ENCODE measurements around the gene ELFN2.

The ELFN2 gene

GRCh38 chr22:37358917-37359316 lies 68.4 kb downstream of the ELFN2 start:
- no peak overlapping the region for H3K4me3 ChIP-seq (ENCODE audit: low read depth, low read length)
- TF ChIP-seq CTCF (IDR thresholded peaks at IDR 0.05; ENCODE audit: low read depth, low read length, missing control alignments) = no peak
- peaks cover under 1% of the 10 kb centered on the region for H3K27me3 ChIP-seq (replicated peaks)
- H3K27ac ChIP-seq = no peak overlapping the region
- no peaks in the 10 kb centered on the region for H3K36me3 ChIP-seq (replicated peaks)
- no peak for DNase-seq
- in situ Hi-C loops (cut with HindIII; ENCODE audit: low pct_ligation_motif_present, low sequenced_read_pairs) = no loop called here

GRCh38 chr22:37358386-37358785 lies 68.9 kb downstream of the ELFN2 start:
- no peak for DNase-seq
- H3K4me3 ChIP-seq (ENCODE audit: low read depth, low read length) = no peak overlapping the region
- in situ Hi-C loops (cut with HindIII; ENCODE audit: low pct_ligation_motif_present, low sequenced_read_pairs) = no loop called here
- peaks cover 3% of the 10 kb centered on the region for H3K27me3 ChIP-seq (replicated peaks)
- TF ChIP-seq CTCF (IDR thresholded peaks at IDR 0.05; ENCODE audit: low read depth, low read length, missing control alignments) = no peak
- H3K36me3 ChIP-seq (replicated peaks) = no peaks in the 10 kb centered on the region
- H3K27ac ChIP-seq = no peak overlapping the region

GRCh38 chr22:37357446-37358075 lies 69.7 kb downstream of the ELFN2 start:
- no peak for TF ChIP-seq CTCF (IDR thresholded peaks at IDR 0.05; ENCODE audit: low read depth, low read length, missing control alignments)
- in situ Hi-C loops (cut with HindIII; ENCODE audit: low pct_ligation_motif_present, low sequenced_read_pairs) = no loop called here
- H3K27me3 ChIP-seq (replicated peaks) = peaks cover 8% of the 10 kb centered on the region
- H3K4me3 ChIP-seq (ENCODE audit: low read depth, low read length) = no peak overlapping the region
- no peak overlapping the region for H3K27ac ChIP-seq
- DNase-seq = no peak
- H3K36me3 ChIP-seq (replicated peaks) = no peaks in the 10 kb centered on the region

- no peak overlapping the region for H3K27ac ChIP-seq
- H3K4me3 ChIP-seq (ENCODE audit: low read depth, low read length) = no peak overlapping the region
- DNase-seq = no peak
- in situ Hi-C loops (cut with HindIII; ENCODE audit: low pct_ligation_motif_present, low sequenced_read_pairs) = no loop called here
- TF ChIP-seq CTCF (IDR thresholded peaks at IDR 0.05; ENCODE audit: low read depth, low read length, missing control alignments) = no peak
- H3K27me3 ChIP-seq (replicated peaks) = peaks cover 9% of the 10 kb centered on the region
- no peaks in the 10 kb centered on the region for H3K36me3 ChIP-seq (replicated peaks)
These were observed 70.4 kb downstream of the ELFN2 start for GRCh38 chr22:37356922-37357321.

- in situ Hi-C loops (cut with HindIII; ENCODE audit: low pct_ligation_motif_present, low sequenced_read_pairs) = no loop called here
- no peak overlapping the region for H3K4me3 ChIP-seq (ENCODE audit: low read depth, low read length)
- no peak overlapping the region for H3K27ac ChIP-seq
- no peak for TF ChIP-seq CTCF (IDR thresholded peaks at IDR 0.05; ENCODE audit: low read depth, low read length, missing control alignments)
- H3K27me3 ChIP-seq (replicated peaks) = peaks cover 9% of the 10 kb centered on the region
- DNase-seq = no peak
- H3K36me3 ChIP-seq (replicated peaks) = no peaks in the 10 kb centered on the region
These were observed 72.1 kb downstream of the ELFN2 start for GRCh38 chr22:37355174-37355573.

GRCh38 chr22:37354670-37355069 lies 72.6 kb downstream of the ELFN2 start:
- Histone ChIP-seq H3K27ac (no peak overlapping the region), H3K27me3 (replicated peaks) (peaks cover 9% of the 10 kb centered on the region), H3K4me3 (ENCODE audit: low read depth, low read length) (no peak overlapping the region), H3K36me3 (replicated peaks) (no peaks in the 10 kb centered on the region)
- no peak for DNase-seq
- in situ Hi-C loops (cut with HindIII; ENCODE audit: low pct_ligation_motif_present, low sequenced_read_pairs) = no loop called here
- no peak for TF ChIP-seq CTCF (IDR thresholded peaks at IDR 0.05; ENCODE audit: low read depth, low read length, missing control alignments)

All from brain microvascular endothelial cell (primary cell).